Aorta (tissue), 5 donors: ENCODE measurements around the gene DHRS13. TPM values are rescaled to one million over a fixed set of nuclear protein-coding genes. Genes with fewer than 3 reads are reported as not detected.

ENCODE experiments used
- ATAC-seq: fragments of 200-7000 bp; cut with Tn5 transposase; one replicate; pipeline ENCODE4 v1.9.1; 2022; ENCODE audit warnings: moderate library complexity; ENCODE audit not compliant: low FRiP score
- DNase-seq, 2 donors: peaks; one replicate each; pipeline ENCODE4 v3.0.0-alpha.2; 2020
- H3K27ac ChIP-seq, 2 donors: one replicate each; pipeline ENCODE4 v1.5.1; 2013; ENCODE audit warnings: low read length in 2 of 2, mild to moderate bottlenecking in 2 of 2, moderate library complexity in 2 of 2, control low read depth in 1 of 2, inconsistent platforms in 1 of 2, low read depth in 1 of 2
- H3K27me3 ChIP-seq, 2 donors: one replicate each; pipeline ENCODE4 v1.6.1; 2013; ENCODE audit warnings: control low read depth in 1 of 2, low read length in 1 of 2, mild to moderate bottlenecking in 1 of 2, moderate library complexity in 1 of 2; ENCODE audit not compliant: insufficient read depth in 2 of 2, control insufficient read depth in 1 of 2
- H3K36me3 ChIP-seq, 2 donors: one replicate each; pipeline ENCODE4 v1.6.1; 2013; ENCODE audit warnings: control low read depth in 1 of 2, low read length in 1 of 2, mild to moderate bottlenecking in 1 of 2; ENCODE audit not compliant: insufficient read depth in 2 of 2, control insufficient read depth in 1 of 2
- H3K4me1 ChIP-seq, 2 donors: one replicate each; pipeline ENCODE4 v1.6.1; 2013; ENCODE audit warnings: low read length in 2 of 2, control low read depth in 1 of 2, mild to moderate bottlenecking in 1 of 2, moderate library complexity in 1 of 2; ENCODE audit not compliant: insufficient read depth in 2 of 2, control insufficient read depth in 1 of 2
- H3K4me3 ChIP-seq, 2 donors: one replicate each; pipeline ENCODE4 v1.5.1; 2013; ENCODE audit warnings: low read length in 2 of 2, control low read depth in 1 of 2, mild to moderate bottlenecking in 1 of 2
- H3K9me3 ChIP-seq: one replicate; pipeline ENCODE4 v1.6.1; 2013; ENCODE audit warnings: mild to moderate bottlenecking, low read length; ENCODE audit not compliant: control insufficient read depth
- WGBS, 2 donors: extraction: QIAGEN DNeasy Blood & Tissue Kit; methylation state at CpG; one replicate each; pipeline ENCODE4 v1.1.7; 2013; 5-methylcytosine and 5-hydroxymethylcytosine counted together
- intact Hi-C, 2 donors: fragments of 100-400 bp; cut with DNase I; formaldehyde crosslinking; loops; one replicate each; pipeline versions ENCODE4 v1.14.2 to v1.15.0; 2022
- polyA plus RNA-seq, 2 donors: library from polyadenylated mRNA; stranded (reverse); fragments of 200-250 nt; gene quantifications; one replicate each; pipeline ENCODE4 v1.2.3, GENCODE V29; 2013
- total RNA-seq, 2 donors: library from RNA; stranded (reverse); fragmentation: NEBNext Ultra II Directional; extraction: Animal tissue kit (Norgen Biotek cat#: 25700); gene quantifications; one replicate each; pipeline ENCODE4 v1.2.1, GENCODE V29; 2021
- donor health status: healthy with polysubstance abuse.
- donor health status: Bipolar disorder and iron deficiency.
- donor health status: DM: no; HTN: no; CAD: no.
- donor health status: DM: no; HTN: no; CAD: no.
- donor health status: DM: yes; HTN: yes; CAD: no.

DHRS13 gene
- total and polyA plus RNA-seq, 4 donors: 0.75 to 6.1 (median 3.5) TPM

- intact Hi-C loops: loop anchor here (2.0 to 5.0 kb wide), 3 partner anchors 45 to 89 kb away; partner anchors contain the start of gene ERAL1 (in 1 of the 2)
- Histone ChIP-seq H3K4me1 (no peaks in the 10 kb centered on the region), H3K4me3 (peak overlapping the region; percentile 38 to 55), H3K9me3 (no peaks in the 10 kb centered on the region), H3K27me3 (no peaks in the 10 kb centered on the region), H3K27ac (peak overlapping the region in 1 of 2 donors; percentile 25), H3K36me3 (peaks cover 0 to 1% of the 10 kb centered on the region in 2 donors)
- ATAC-seq (peak; percentile 49), DNase-seq (peak in 1 of 2 donors; percentile 80)
- WGBS, 2 donors: 5 to 7% methylated on average over 58 to 62 of the region's 62 CpGs
Measured at GRCh38 chr17:28901866-28902818, 737 bp downstream of the DHRS13 start.

GRCh38 chr17:28900986-28901726 is 1.7 kb downstream of the DHRS13 start:
- 94 to 96% methylated on average over 24 of the region's 24 CpGs for WGBS, 2 donors
- Histone ChIP-seq H3K27me3 (no peaks in the 10 kb centered on the region), H3K36me3 (peaks cover 0 to 1% of the 10 kb centered on the region in 2 donors), H3K27ac (no peak overlapping the region), H3K4me1 (no peaks in the 10 kb centered on the region), H3K9me3 (no peaks in the 10 kb centered on the region), H3K4me3 (no peak overlapping the region)
- DNase-seq (no peak), ATAC-seq (no peak)
- intact Hi-C loops: loop anchor here (5.0 kb wide), 2 partner anchors 44 to 46 kb away; partner anchors contain the start of gene ERAL1 (in 1 of the 2)

- ATAC-seq (no peak), DNase-seq (no peak)
- H3K27me3 ChIP-seq: no peaks in the 10 kb centered on the region
- no peak overlapping the region for H3K27ac ChIP-seq
- intact Hi-C loops: loop anchor here in 1 of 2 donors (5.0 kb wide), 1 partner anchor 53 kb away; the partner anchor contains the start of gene PHF12
- no peak overlapping the region for H3K4me3 ChIP-seq
- no peaks in the 10 kb centered on the region for H3K4me1 ChIP-seq
- H3K9me3 ChIP-seq: no peaks in the 10 kb centered on the region
- no peaks in the 10 kb centered on the region for H3K36me3 ChIP-seq
- WGBS, 2 donors: 95 to 96% methylated on average over 5 of the region's 5 CpGs
Measured at GRCh38 chr17:28899212-28899815, 3.6 kb downstream of the DHRS13 start.

- 89 to 92% methylated on average over 12 of the region's 12 CpGs for WGBS, 2 donors
- ATAC-seq: no peak
- Histone ChIP-seq H3K4me3 (no peak overlapping the region), H3K9me3 (no peaks in the 10 kb centered on the region), H3K27me3 (no peaks in the 10 kb centered on the region), H3K36me3 (no peaks in the 10 kb centered on the region), H3K27ac (peak overlapping the region in 1 of 2 donors; percentile 4), H3K4me1 (no peaks in the 10 kb centered on the region)
- DNase-seq: no peak
- intact Hi-C loops: loop anchor here in 1 of 2 donors (5.0 kb wide), 1 partner anchor 54 kb away; the partner anchor contains the start of gene PHF12
Measured at GRCh38 chr17:28898527-28898955, 4.3 kb downstream of the DHRS13 start.

- WGBS, 2 donors: 23 to 25% methylated on average over 23 of the region's 23 CpGs
- peaks cover 0 to 2% of the 10 kb centered on the region in 2 donors for H3K4me1 ChIP-seq
- H3K36me3 ChIP-seq: no peaks in the 10 kb centered on the region
- no peak for ATAC-seq
- H3K27me3 ChIP-seq: no peaks in the 10 kb centered on the region
- intact Hi-C loops: loop anchor here in 1 of 2 donors (5.0 kb wide), 1 partner anchor 54 kb away; the partner anchor contains the start of gene PHF12
- H3K27ac ChIP-seq: peak overlapping the region; percentile 19 to 90
- peak in 1 of 2 donors; percentile 61 for DNase-seq
- H3K9me3 ChIP-seq: no peaks in the 10 kb centered on the region
- peak overlapping the region; percentile 80 to 96 for H3K4me3 ChIP-seq
Measured at GRCh38 chr17:28897769-28898526, 4.9 kb downstream of the DHRS13 start.

- H3K4me3 ChIP-seq: peak within 1 kb of the TSS; percentile 80 to 96
- H3K27me3 ChIP-seq: no peaks in the 10 kb centered on the region
- H3K27ac ChIP-seq: peak within 1 kb of the TSS; percentile 36 to 90
- H3K36me3 ChIP-seq: no peaks in the 10 kb centered on the region
- DNase-seq: peak; percentile 81 to 89
- H3K9me3 ChIP-seq: no peaks in the 10 kb centered on the region
- peak; percentile 80 for ATAC-seq
- H3K4me1 ChIP-seq: peaks cover 0 to 5% of the 10 kb centered on the region in 2 donors
- intact Hi-C loops: loop anchor here in 1 of 2 donors (5.0 kb wide), 1 partner anchor 55 kb away; the partner anchor contains the start of gene PHF12
- 0% methylated on average over 44 to 73 of the region's 73 CpGs for WGBS, 2 donors
Measured at GRCh38 chr17:28896884-28897768, 5.8 kb downstream of the DHRS13 start, which contains the start of gene FLOT2. FLOT2 (minus strand) TSS chr17:28897733; CDS start chr17:28897574, 159 bp downstream.

GRCh38 chr17:28896491-28896883 is 6.4 kb downstream of the DHRS13 start:
- intact Hi-C loops: loop anchor here in 1 of 2 donors (5.0 kb wide), 1 partner anchor 56 kb away; the partner anchor contains the start of gene PHF12
- H3K4me1 ChIP-seq: peaks cover 0 to 5% of the 10 kb centered on the region in 2 donors
- no peak for ATAC-seq

More at GRCh38 chr17:28896491-28896883, 6.4 kb downstream of the DHRS13 start:
- Histone ChIP-seq H3K4me3 (peak overlapping the region; percentile 80 to 96), H3K36me3 (no peaks in the 10 kb centered on the region), H3K9me3 (no peaks in the 10 kb centered on the region), H3K27me3 (no peaks in the 10 kb centered on the region), H3K27ac (peak overlapping the region in 1 of 2 donors; percentile 90)
- DNase-seq: no peak
- 16 to 17% methylated on average over 5 of the region's 5 CpGs for WGBS, 2 donors
